Bronchial epithelial cell (primary cell): ENCODE measurements around the gene STK32B. TPM values are rescaled to one million over a fixed set of nuclear protein-coding genes. Genes with fewer than 3 reads are reported as not detected.

Source experiments
- DNase-seq: peaks from one replicate; pipeline ENCODE4 v3.0.0-alpha.2; 2010; ENCODE audit warnings: low read depth
- FAIRE-seq: peaks from 2 replicates; lab custom pipeline; 2011; peaks lifted over from hg19 to GRCh38; lab: Jason Lieb, UNC
- H3K27me3 ChIP-seq: 2 replicates; pipeline ENCODE4 v1.5.1; 2011; ENCODE audit warnings: low read length; ENCODE audit not compliant: control insufficient read depth, insufficient read depth
- H3K36me3 ChIP-seq: 2 replicates; pipeline ENCODE4 v1.5.1; 2011; ENCODE audit warnings: low read length; ENCODE audit not compliant: control insufficient read depth, insufficient read depth
- H3K4me3 ChIP-seq: 2 replicates; pipeline ENCODE4 v1.5.1; 2011; ENCODE audit warnings: mild to moderate bottlenecking, low read depth, low read length, control low read depth
- total RNA-seq: library from RNA; depleted of rRNA; stranded (reverse); fragments of >200 nt; gene quantifications from 2 replicates; pipeline ENCODE4 v1.2.1, GENCODE V29; 2014
- TF ChIP-seq, protein P1 (sequence below): IDR thresholded peaks from 2 replicates; pipeline ENCODE4 v1.5.1; 2011; ENCODE audit warnings: mild to moderate bottlenecking, moderate library complexity, low read length, control low read depth, inconsistent platforms; ENCODE audit not compliant: insufficient read depth, severe bottlenecking

STK32B gene
- total RNA-seq, 1 donor from 2014 or later = under 0.01 TPM

DNA sequence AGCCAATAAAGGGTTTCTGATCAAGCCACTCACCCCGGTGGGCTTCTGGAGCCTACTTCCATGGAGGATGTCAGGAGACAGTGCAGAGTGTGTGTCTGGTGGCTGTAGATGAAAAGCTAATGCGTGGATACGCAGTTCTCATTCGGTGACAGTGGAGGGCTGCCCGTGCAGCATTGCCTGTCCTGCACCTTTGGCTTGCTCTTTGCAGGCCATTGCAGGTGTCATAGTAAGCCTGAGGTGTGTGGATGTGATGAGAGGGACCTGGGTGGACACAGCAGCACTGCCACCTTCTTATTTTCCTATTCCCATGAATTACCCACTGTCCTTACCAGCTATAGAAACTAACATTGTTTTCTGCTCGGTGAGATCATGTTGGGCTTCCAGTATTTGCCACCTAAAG, 101.2 kb downstream of the STK32B start:
- Histone ChIP-seq H3K4me3 (no peak overlapping the region), H3K27me3 (no peaks in the 10 kb centered on the region), H3K36me3 (no peaks in the 10 kb centered on the region)
- DNase-seq = no peak
- TF ChIP-seq, protein P1, sequence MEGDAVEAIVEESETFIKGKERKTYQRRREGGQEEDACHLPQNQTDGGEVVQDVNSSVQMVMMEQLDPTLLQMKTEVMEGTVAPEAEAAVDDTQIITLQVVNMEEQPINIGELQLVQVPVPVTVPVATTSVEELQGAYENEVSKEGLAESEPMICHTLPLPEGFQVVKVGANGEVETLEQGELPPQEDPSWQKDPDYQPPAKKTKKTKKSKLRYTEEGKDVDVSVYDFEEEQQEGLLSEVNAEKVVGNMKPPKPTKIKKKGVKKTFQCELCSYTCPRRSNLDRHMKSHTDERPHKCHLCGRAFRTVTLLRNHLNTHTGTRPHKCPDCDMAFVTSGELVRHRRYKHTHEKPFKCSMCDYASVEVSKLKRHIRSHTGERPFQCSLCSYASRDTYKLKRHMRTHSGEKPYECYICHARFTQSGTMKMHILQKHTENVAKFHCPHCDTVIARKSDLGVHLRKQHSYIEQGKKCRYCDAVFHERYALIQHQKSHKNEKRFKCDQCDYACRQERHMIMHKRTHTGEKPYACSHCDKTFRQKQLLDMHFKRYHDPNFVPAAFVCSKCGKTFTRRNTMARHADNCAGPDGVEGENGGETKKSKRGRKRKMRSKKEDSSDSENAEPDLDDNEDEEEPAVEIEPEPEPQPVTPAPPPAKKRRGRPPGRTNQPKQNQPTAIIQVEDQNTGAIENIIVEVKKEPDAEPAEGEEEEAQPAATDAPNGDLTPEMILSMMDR = no peak
- FAIRE-seq = no peak

DNA sequence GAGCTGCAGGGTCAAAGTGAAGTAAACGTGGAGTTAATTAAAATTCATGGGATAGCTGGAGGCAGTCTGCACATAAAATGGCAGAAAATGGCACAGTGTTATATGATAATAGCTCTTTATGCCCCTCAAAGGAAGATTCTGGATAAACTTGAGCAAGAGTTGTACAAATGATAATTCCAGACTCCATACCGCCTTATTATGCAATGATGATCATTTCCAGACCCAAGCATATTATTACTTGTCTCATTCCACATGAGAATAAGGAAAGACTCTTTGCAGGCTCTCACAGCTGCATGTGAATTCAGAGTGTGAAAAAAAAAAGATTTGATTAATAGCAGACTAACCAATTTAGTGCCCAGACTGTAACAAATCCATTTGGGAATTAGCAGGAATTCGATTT, 105.4 kb downstream of the STK32B start:
- TF ChIP-seq, protein P1 = no peak
- Histone ChIP-seq H3K4me3 (no peak overlapping the region), H3K36me3 (no peaks in the 10 kb centered on the region), H3K27me3 (no peaks in the 10 kb centered on the region)
- no peak for DNase-seq
- no peak for FAIRE-seq

DNA sequence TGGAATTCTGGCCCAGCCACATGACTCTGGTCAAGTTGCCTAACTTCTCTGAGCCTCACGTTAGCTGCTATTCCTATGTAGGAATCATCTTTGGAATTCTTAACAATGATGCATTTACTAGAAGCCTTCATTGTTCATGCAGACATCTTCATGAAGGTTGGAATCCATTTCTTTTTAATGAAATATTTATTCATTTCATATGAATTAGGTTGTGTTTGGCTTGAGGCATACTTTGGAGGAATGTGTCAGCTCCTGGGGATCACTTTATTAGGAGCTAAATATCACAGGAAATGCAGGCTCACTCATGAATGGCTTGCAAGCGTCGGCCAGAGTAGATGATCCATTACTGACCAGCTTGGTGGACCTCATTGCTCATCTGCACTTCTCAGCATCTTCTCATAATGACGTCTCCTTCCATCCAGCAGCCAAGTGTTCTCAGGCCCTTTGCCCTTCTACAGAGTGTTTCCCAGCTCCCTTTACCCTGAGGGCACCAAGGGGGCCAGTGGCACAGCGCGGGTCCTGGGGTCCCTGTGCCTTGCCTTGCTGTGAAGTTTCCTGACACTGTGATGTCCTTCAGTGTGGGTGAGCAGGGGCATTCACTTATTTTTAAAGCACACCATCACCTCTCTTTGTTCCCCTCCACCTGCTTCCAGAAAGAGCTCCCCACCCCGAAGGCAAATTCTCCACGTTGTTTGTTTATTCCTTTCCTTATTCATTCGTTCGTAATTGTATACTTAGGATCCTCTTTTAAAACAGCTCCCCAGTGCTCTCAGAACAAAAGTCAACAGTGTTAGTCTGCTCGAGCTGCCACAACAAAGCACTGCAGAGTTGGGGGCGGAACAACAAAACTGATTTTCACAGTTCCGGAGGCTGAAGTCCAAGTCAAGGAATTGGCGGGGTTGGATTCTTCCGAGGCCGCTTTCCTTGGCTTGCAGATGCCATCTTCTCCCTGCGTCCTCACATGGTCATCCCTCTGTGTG, 106.8 kb downstream of the STK32B start:
- Histone ChIP-seq H3K27me3 (no peaks in the 10 kb centered on the region), H3K36me3 (no peaks in the 10 kb centered on the region), H3K4me3 (no peak overlapping the region)
- TF ChIP-seq, protein P1 = no peak
- no peak for DNase-seq
- FAIRE-seq = no peak

DNA sequence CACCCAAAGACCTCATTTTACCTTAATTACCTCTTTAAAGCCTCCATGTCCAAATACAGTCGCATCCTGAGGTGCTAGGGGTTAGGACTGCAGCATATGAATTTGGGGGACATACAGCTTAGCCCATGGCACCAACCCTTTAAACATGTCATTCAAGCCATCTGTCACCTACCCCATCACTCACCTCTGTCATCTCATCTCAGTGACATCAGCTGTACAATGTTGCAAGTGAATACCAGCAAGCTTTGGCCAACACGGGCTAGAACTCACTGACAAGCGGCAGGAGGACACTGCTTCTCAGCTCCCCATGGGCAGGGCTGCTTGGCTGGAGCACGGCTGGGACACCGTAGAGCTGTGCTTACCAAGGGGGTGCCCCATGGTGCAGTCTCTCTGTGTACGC, 107.5 kb downstream of the STK32B start:
- Histone ChIP-seq H3K27me3 (no peaks in the 10 kb centered on the region), H3K4me3 (no peak overlapping the region), H3K36me3 (no peaks in the 10 kb centered on the region)
- FAIRE-seq (peak; percentile 18), DNase-seq (no peak)
- TF ChIP-seq, protein P1 = no peak

DNA sequence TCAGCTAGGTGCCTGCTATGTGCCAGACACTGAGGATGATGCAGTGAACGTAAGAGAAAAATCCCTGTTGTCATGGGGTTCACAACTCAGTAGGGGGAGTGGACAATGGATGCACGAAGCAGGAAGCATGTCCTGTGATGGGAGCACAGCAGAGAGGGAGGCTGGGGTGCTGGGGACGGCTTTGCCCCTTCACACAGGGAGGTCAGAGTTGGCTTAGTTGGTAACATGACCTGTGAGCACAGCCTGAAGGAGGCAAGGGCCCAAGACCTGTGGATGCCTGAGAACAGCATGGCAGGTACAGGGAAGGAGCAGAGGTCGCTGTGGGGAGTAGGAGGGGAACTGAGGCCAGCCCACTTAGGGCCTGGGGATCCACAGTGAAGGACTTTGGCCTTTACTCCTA, 109.4 kb downstream of the STK32B start:
- H3K4me3 ChIP-seq = no peak overlapping the region
- DNase-seq (no peak), FAIRE-seq (no peak)
- TF ChIP-seq, protein P1 = no peak
- H3K36me3 ChIP-seq = no peaks in the 10 kb centered on the region
- H3K27me3 ChIP-seq = no peaks in the 10 kb centered on the region
